ENCODE data around the gene MARCHF7.

The MARCHF7 gene

GRCh38 chr2:159759577-159759976 lies 47.3 kb downstream of the MARCHF7 start:
- no peaks in the 10 kb centered on the region for H3K9me3 ChIP-seq (ENCODE audit: control insufficient read depth, insufficient read depth, low read length)
- no peak overlapping the region for H3K4me3 ChIP-seq (ENCODE audit: low read length)
- DNase-seq (ENCODE audit: low read depth, low spot score): no peak
- no peak overlapping the region for H3K27ac ChIP-seq (ENCODE audit: low read length)
- H3K36me3 ChIP-seq (ENCODE audit: control insufficient read depth, insufficient read depth, low read length): peaks cover 4% of the 10 kb centered on the region; the same call in 1 of the 2 replicates
- WGBS (ENCODE audit: insufficient coverage, insufficient read length): no CpG with 5 or more reads among the region's 3 CpGs
- no peaks in the 10 kb centered on the region for H3K27me3 ChIP-seq (ENCODE audit: control insufficient read depth, insufficient read depth, low read length)
- no peaks in the 10 kb centered on the region for H3K4me1 ChIP-seq (ENCODE audit: control insufficient read depth, insufficient read depth, low read length)

- Histone ChIP-seq H3K36me3 (ENCODE audit: control insufficient read depth, insufficient read depth, low read length) (peaks cover 4% of the 10 kb centered on the region; the same call in 1 of the 2 replicates), H3K27ac (ENCODE audit: low read length) (no peak overlapping the region), H3K4me1 (ENCODE audit: control insufficient read depth, insufficient read depth, low read length) (no peaks in the 10 kb centered on the region), H3K27me3 (ENCODE audit: control insufficient read depth, insufficient read depth, low read length) (no peaks in the 10 kb centered on the region), H3K4me3 (ENCODE audit: low read length) (no peak overlapping the region), H3K9me3 (ENCODE audit: control insufficient read depth, insufficient read depth, low read length) (no peaks in the 10 kb centered on the region)
- no peak for DNase-seq (ENCODE audit: low read depth, low spot score)
Observed at GRCh38 chr2:159760326-159760725, 48.0 kb downstream of the MARCHF7 start.

GRCh38 chr2:159762075-159762474 lies 49.8 kb downstream of the MARCHF7 start:
- WGBS (ENCODE audit: insufficient coverage, insufficient read length): no CpG with 5 or more reads among the region's 1 CpG
- Histone ChIP-seq H3K27ac (ENCODE audit: low read length) (no peak overlapping the region), H3K9me3 (ENCODE audit: control insufficient read depth, insufficient read depth, low read length) (no peaks in the 10 kb centered on the region), H3K36me3 (ENCODE audit: control insufficient read depth, insufficient read depth, low read length) (peaks cover 4% of the 10 kb centered on the region; the same call in 1 of the 2 replicates), H3K27me3 (ENCODE audit: control insufficient read depth, insufficient read depth, low read length) (no peaks in the 10 kb centered on the region), H3K4me3 (ENCODE audit: low read length) (no peak overlapping the region), H3K4me1 (ENCODE audit: control insufficient read depth, insufficient read depth, low read length) (no peaks in the 10 kb centered on the region)
- no peak for DNase-seq (ENCODE audit: low read depth, low spot score)
